ENCODE results near the gene VCL.

The VCL gene

DNA sequence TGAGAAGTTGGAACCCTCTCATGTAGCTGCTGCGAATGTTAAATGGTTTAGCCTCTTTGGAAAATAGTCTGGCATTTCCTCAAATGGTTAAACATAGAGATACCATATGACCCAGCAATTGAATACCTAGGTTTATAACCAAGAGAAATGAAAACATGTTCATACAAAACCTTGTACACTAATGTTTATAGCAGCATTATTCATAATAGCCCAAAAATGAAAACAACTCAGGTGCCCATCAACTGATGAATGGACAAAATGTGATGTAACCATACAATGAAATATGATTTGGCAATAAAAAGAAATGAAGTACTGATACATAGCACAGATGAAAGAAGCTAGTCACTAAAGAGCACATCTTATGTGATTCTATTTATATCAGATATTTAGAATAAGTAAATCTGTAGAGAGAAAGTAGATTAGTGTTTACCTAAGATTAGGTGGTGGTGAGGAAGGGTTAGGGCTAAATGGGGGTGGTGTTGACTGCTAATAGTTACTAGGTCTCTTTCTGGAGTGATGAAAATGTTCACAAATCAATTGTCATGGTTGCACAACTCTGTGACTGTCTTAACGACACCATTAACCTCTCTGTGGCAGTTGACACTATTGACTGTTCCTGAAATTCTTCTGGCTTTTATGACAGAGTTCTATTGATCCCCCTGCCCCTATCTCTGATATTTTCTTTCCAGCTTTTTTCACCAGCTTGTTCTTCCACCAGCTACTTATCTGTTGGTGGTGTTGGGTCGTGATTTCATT is 35.2 kb downstream of the VCL start:
- TF ChIP-seq GATA1 (IDR thresholded peaks at IDR 0.05; ENCODE audit: low read depth, low read length) (no peak), POLR2A (IDR thresholded peaks at IDR 0.05; ENCODE audit: low read length) (no peak)
- no peak for DNase-seq

DNA sequence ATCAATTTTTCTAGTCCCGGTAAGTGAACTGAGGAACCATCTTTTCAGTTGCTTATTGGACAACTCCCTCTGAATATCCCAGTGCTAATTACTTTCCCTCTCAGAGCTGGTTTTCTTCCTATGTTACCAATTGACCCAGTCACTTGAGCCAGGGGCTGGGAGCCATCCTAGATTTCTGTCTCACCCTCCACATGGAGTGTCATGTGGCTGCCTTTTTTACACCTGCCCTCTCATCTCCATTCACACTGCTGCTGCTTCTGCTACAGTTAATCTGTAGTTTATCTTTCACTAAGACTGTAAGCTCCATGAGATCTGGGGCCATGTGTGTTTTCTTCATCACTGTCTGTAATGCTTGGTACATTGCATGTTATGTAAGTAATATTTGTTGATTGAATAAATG is 35.8 kb downstream of the VCL start:
- TF ChIP-seq POLR2A (IDR thresholded peaks at IDR 0.05; ENCODE audit: low read length), result no peak
- TF ChIP-seq GATA1 (IDR thresholded peaks at IDR 0.05; ENCODE audit: low read depth, low read length), result no peak
- no peak for DNase-seq

DNA sequence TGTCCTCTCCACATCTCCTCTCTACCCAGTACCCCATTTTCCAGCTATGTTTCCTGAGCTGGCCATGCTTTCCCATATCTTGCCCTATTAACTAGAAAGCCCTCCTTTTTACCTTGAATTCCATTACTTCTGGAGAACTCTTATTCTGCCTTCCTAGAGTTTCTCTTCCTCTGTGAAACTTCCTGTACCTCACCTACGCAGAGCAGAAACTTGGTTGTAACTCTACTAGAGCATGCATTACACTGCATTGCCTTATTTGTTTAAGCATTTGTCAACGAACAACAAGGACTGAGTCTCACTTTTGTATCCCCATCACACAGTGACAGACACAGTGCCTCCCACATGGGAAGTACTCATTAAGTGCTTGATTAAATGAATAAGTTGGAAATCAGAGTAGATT is 36.4 kb downstream of the VCL start:
- no peak for DNase-seq
- TF ChIP-seq POLR2A (IDR thresholded peaks at IDR 0.05; ENCODE audit: low read length) (no peak), GATA1 (IDR thresholded peaks at IDR 0.05; ENCODE audit: low read depth, low read length) (no peak)

DNA sequence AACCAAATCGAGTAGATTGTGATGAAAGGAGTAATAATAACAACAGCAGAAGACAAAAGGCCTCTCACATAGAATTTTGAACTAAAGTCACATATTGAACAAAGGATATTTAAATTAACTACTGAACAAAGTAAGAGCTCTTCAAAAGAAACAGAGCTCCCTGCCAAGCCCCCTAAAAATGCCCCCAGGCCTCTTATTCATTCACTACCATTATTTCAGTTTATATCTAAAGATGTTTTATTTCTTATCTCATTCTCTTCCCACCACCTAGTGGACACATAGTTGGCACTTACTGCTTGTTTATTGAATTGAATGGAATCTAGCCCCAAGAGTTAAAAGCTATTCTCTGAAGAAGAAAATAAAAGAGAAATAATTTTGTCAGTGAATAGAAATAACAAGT is 37.4 kb downstream of the VCL start:
- DNase-seq, result peak; percentile 19 to 25
- no peak for TF ChIP-seq GATA1 (IDR thresholded peaks at IDR 0.05; ENCODE audit: low read depth, low read length)
- TF ChIP-seq POLR2A (IDR thresholded peaks at IDR 0.05; ENCODE audit: low read length), result no peak

DNA sequence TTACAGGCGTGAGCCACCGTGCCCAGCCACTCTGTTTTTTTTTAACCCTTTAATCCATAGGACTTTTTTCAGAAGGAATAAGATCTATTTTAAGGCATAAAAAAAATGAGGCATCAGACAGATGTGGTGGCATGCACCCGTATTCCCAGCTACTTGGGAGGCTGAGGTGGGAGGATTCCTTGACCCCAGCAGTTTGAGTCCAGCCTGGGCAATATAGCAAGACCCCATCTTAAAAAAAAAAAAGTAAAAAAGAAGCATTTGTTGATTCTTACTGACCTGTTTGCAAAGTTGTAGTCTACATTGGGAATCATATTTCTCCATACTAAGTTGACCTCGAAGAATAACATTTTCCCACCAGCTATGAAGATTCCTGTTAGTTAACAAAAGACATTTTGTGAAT is 38.6 kb downstream of the VCL start:
- TF ChIP-seq POLR2A (IDR thresholded peaks at IDR 0.05; ENCODE audit: low read length), result no peak
- TF ChIP-seq GATA1 (IDR thresholded peaks at IDR 0.05; ENCODE audit: low read depth, low read length), result no peak

DNA sequence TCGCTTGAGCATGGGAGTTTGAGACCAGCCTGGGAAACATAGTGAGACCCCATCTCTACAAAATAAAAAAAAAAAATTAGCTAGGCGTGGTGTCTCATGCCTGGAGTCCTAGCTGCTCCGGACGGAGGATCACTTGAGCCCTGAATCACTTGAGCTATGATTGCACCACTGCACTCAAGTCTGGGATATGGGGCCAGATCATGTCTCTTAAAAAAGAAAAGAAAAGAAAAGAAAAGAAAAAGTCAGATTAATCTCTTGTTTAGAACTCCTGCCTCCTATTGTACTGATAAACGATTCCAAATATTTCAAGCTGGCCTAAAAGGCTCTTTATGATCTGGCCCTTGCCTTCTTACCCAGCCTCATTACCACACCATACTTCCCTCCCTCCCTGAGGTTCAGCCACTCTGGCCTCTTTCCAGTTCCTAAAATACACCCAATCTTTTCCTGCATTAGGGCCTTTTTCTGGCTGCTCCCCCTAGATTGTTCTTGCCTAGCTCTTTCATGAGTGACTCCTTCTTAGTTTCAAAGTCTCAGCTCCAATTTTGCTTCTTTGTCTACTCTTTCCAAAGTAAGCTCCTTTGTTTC is 41.7 kb downstream of the VCL start:
- TF ChIP-seq GATA1 (IDR thresholded peaks at IDR 0.05; ENCODE audit: low read depth, low read length) (no peak), POLR2A (IDR thresholded peaks at IDR 0.05; ENCODE audit: low read length) (no peak)
- DNase-seq, result peak in 1 of 2 experiments; percentile 7

More for the DNA sequence above, 38.6 kb downstream of the VCL start:
- no peak for DNase-seq

DNA sequence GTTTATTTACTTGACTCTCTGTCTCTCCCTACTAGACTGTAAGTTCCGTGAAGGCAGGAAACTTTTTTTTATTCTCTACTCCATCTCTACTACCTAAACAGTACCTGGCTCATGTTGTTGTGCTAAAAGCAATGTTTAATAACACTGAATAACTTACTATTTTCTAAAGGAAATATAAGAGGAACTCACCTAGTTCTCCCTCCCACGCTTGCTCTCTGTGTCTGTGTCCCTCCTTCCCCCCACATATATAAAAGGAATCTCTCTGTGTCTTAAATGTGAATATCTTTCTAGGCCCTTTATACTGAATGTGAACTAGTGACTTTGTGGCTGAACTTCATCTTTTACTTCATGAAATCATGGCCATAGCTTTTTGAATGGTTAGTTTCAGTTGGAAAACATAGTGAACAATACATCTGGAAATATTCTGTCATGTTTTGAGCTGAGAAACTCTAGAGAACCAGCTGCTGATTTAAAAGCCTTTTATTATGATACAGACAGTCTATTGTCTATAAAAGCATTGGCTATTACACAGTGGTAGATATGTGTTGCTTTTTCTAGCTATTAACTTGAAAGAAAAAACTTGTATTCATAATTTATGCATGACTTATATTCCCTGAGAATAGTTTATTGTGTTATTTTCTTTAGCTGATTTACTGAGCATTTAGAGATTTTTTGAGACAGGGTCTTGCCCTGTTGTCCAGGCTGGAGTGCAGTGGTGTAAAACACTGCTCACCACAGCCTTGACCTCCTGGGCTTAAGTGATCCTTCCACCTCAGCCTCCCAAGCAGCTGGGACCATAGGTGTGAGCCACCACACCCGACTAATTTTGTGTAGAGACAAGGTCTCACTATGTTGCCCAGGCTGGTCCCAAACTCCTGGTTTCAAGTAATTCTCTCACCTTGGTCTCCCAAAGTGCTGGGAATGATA is 42.5 kb downstream of the VCL start:
- TF ChIP-seq POLR2A (IDR thresholded peaks at IDR 0.05; ENCODE audit: low read length) (no peak), GATA1 (IDR thresholded peaks at IDR 0.05; ENCODE audit: low read depth, low read length) (no peak)
- DNase-seq, result no peak

DNA sequence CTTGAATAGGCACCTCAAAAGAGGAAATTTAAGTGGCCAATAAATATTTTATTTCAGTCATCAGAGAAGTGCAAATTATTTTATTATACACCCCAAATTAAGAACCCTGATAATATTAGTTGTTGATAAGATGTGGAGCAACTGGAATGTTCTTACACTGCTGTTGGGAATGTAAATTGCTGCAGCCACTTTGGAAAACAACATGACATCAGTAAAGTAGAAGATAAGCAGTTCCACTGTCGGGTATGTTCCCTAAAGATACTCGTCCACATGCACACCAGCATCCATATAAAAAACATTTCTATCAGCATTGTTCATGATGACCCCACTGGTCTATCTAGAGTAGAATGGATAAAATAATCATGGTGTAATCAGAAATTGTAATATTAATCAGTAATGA is 46.5 kb downstream of the VCL start:
- peak; percentile 21 to 26 for DNase-seq
- TF ChIP-seq GATA1 (IDR thresholded peaks at IDR 0.05; ENCODE audit: low read depth, low read length), result no peak

DNA sequence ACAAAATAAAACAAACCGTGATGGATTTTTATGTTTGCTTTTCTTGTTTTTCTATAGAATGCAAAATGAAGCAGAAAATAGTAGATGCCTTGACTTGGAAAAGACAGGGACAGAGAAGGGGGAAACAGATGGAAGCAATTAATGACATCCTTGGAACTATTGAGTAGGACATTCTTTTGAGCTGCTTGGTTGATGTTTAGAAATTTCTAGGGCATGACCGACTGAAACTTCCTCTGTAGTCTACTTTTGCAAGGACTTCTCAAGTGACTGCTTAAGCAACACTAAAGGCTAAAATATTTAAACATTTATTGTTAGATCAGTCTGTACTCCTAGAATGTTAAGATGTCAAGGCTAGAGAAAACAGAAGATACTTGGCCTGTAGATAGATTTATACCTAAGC is 49.4 kb downstream of the VCL start:
- no peak for DNase-seq
- no peak for TF ChIP-seq POLR2A (IDR thresholded peaks at IDR 0.05; ENCODE audit: low read length)
- TF ChIP-seq GATA1 (IDR thresholded peaks at IDR 0.05; ENCODE audit: low read depth, low read length), result no peak

DNA sequence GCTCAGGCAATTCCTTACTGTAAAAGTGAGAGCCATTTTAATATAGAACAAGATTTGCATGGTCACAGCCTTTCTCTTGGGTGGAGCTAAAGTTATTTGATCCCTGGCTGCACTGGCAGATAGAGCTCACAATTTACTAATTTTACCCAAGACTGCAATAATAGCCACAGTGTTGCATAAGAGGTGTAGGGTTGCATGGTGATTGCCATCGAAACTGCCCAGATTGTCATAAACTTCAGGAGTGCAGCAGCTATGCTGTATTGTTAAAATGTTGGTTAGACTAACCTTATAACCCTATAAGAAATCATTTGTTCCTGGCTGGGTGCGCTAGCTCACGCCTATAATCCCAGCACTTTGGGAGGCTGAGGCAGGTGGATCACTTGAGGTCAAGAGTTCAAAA is 50.0 kb downstream of the VCL start:
- TF ChIP-seq POLR2A (IDR thresholded peaks at IDR 0.05; ENCODE audit: low read length) (no peak), GATA1 (IDR thresholded peaks at IDR 0.05; ENCODE audit: low read depth, low read length) (no peak)
- DNase-seq, result peak; percentile 18 to 61

DNA sequence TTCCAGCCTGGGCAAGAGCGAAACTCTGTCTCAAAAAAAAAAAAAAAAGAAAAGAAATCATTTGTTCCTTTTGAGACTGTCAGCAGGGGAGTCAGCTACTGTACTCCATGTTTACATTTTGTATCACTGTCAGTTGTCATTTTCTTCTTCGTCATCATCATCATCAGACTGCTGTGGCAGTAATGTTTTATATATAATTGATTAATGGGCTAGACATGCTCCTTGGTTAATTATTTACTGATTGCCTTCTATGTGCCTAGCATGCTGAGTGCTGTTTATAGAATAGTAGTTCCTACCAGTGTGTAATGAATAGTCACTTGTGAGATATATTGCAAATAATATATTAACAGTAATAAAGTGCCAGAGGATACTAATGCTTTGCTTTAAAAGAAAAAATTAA is 50.5 kb downstream of the VCL start:
- DNase-seq, result no peak
- TF ChIP-seq POLR2A (IDR thresholded peaks at IDR 0.05; ENCODE audit: low read length) (no peak), GATA1 (IDR thresholded peaks at IDR 0.05; ENCODE audit: low read depth, low read length) (no peak)

DNA sequence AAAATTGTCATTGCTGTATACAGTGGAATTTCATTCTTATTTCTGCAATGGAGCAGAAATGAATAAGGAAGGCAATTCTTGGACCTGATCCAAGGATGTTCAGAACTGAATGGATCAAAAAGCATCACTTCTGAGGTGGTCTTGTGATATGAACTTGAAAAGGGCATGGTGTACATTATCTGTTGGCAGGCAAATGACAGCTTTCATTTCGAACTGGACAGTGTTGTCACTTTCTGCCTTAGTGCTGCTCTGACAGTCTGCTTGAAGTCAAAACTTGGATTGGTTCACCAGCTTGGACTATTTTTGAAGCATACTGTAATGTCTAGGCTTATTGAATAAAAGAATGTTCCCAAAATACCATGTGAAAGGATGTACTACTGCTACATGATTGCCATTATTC is 52.0 kb downstream of the VCL start:
- no peak for DNase-seq
- TF ChIP-seq GATA1 (IDR thresholded peaks at IDR 0.05; ENCODE audit: low read depth, low read length), result no peak
- TF ChIP-seq POLR2A (IDR thresholded peaks at IDR 0.05; ENCODE audit: low read length), result no peak

DNA sequence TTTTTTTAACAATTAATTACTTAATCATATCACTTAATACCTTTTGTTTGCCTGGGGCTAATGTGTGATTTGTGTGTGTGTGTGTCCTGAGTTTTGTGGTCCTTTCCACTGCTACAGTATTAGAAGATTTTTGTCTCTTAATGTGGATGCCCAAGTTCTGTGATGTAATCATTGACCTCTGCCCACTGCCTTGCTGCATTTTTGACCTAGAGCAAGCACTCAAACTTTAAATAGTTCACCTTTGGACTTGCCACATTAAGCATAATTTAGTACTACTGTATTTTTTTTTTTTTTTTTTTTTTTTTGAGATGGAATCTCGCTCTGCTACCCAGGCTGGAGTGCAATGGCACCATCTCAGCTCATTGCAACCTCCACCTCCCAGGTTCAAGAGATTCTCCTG is 52.7 kb downstream of the VCL start:
- DNase-seq, result no peak
- TF ChIP-seq GATA1 (IDR thresholded peaks at IDR 0.05; ENCODE audit: low read depth, low read length) (no peak), POLR2A (IDR thresholded peaks at IDR 0.05; ENCODE audit: low read length) (no peak)

DNA sequence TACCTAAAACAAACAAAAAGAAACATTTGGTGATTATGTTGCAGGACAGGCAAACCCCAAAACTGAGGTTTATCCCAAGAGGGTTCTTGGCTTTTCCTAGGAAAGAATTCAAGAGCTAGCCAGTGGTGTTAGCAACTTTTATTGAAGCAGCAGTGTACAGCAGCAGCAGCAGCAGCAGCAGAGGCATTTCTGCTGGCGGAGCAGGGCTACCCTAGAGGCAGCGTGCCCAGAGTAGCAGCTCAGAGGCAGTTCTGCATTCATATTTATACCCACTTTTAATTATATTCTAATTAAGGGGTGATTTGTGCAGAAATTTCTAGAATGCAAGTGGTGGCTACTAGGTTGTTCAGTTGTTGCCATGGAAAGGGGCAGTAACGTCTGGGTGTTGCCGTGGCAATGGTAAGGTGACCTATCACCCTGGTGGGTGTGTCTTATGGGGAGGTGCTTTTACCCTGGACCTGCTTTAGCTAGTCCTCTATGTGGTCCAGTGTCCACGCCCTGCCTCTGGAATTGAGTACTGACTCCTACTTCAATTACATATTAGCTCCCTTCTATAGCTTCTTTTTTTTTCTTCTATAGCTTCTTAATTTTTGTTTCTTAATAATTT is 53.9 kb downstream of the VCL start:
- peak; percentile 27 to 50 for DNase-seq

More for the DNA sequence above, 53.9 kb downstream of the VCL start:
- TF ChIP-seq GATA1 (IDR thresholded peaks at IDR 0.05; ENCODE audit: low read depth, low read length) (no peak), POLR2A (IDR thresholded peaks at IDR 0.05; ENCODE audit: low read length) (no peak)
